SK-N-DZ (cell line): ENCODE measurements around the gene GRHPR.
"Not testable (repeated sequence)": the region's sequence is repeated elsewhere in the genome, so short reads cannot be mapped to it uniquely, and the experiment has no call there.

Experiments
- DNase-seq: peaks from one replicate; pipeline ENCODE4 v3.0.0-alpha.2; 2015; ENCODE audit warnings: low spot score

Gene GRHPR

DNA sequence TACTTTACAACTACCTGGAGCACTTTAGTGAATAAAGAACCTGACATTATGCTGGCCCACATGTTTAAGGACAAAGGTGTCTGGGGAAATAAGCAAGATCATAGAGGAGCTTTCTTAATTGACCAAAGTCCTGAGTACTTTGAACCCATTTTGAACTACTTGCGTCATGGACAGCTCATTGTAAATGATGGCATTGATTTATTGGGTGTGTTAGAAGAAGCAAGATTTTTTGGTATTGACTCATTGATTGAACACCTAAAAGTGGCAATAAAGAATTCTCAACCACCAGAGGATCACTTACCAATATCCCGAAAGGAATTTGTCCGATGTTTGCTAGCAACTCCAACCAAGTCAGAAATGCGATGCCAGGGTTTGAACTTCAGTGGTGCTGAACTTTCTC, 54.9 kb downstream of the GRHPR start:
- DNase-seq = not testable (repeated sequence)

GRCh38 chr9:37477987-37478619, 55.6 kb downstream of the GRHPR start:
- not testable (repeated sequence) for DNase-seq

DNA sequence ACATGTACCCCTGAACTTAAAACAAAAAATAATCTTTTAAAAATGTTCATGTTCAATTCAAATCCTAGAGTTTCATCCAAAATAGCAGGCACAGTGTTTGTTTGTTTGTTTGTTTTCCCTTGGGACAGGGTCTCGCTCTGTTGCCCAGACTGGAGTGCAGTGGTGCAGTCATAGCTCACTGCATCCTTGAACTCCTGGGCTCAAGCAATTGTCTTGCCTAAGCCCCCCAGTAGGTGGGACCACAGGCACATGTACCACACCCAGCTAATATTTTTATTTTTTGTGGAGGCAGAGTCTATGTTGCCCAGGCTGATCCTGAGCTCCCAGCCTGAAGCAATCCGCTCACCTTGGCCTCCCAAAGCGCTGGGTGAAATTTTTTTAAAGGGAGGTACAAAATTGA, 58.3 kb downstream of the GRHPR start:
- DNase-seq = no peak

DNA sequence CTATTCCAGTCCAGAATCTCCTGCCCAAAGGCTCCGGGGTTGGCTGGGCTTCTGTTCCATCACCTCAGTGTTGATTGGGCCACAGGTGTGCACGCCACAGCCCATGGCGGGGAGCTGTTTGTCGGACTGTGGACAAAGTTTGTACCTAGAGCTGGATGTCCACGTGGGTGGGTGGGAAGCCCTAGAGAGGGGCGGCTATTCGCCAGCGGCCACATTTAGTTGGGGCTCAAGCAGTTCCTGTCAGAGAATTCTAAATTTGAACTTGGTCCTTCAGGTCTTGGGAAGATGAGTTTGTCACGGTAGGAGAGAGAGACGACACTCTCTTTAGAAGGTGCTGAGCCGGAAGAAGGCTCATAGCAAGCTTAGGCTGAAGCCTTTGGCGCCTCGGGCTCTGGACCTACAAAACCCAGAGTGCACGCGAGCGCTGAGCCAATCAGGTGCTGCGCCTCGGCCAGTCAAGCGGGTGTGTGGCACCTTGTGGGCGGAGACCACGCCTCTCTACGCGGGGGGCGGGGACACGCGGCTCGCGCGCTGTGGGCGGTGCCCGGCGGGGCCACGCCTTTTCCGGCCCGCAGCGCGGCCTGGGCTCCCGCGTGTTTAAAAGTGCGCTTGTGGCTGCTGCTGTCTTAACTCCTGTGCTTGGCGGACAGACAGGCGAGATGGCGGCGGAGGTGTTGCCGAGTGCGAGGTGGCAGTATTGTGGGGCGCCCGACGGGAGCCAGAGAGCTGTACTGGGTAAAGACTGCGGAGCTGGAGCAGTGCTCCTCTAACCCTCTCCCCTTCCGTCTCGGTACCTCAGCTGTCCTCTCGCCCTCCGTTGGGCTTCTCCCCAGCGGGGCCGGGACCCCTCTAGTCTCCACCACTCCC, 63.1 kb downstream of the GRHPR start, which contains the start of gene POLR1E:
TSS of gene POLR1E (plus strand) at position 560 of the 867 bp plus-strand sequence. CDS start at position 660, 100 bp downstream.
- DNase-seq = peak; percentile 96

GRCh38 chr9:37486256-37486615, 63.7 kb downstream of the GRHPR start:
- no peak for DNase-seq
